K562 (cell line): ENCODE data around the gene MYO3B. TPM values are rescaled to one million over a fixed set of nuclear protein-coding genes. Genes with fewer than 3 reads are reported as not detected.

ENCODE experiments used
- ETV5 ChIP-seq: sonication (generic); formaldehyde crosslinking; IDR thresholded peaks from 2 replicates; pipeline ENCODE4 v1.4.0; 2020; ENCODE audit warnings: low read depth, mild to moderate bottlenecking, missing genetic modification reagents
- HDAC8 ChIP-seq: fragments of 450-650 bp; IDR thresholded peaks from 2 replicates; pipeline ENCODE4 v1.6.1; 2016; ENCODE audit warnings: mild to moderate bottlenecking, missing genetic modification characterization, moderate library complexity, missing compliant biosample characterization
- HNRNPH1 ChIP-seq: fragments of 200-400 bp; formaldehyde crosslinking; optimal IDR thresholded peaks from 2 replicates; pipeline ENCODE3; 2017; ENCODE audit warnings: low read depth, mild to moderate bottlenecking, low read length, moderate library complexity
- MEIS2 ChIP-seq: fragments of 450-650 bp; IDR thresholded peaks from 2 replicates; pipeline ENCODE4 v1.6.1; 2014; ENCODE audit warnings: mild to moderate bottlenecking; ENCODE audit not compliant: partially characterized antibody
- RAD51 ChIP-seq: fragments of 450-650 bp; IDR thresholded peaks from 2 replicates; pipeline ENCODE4 v1.7.1; 2016; ENCODE audit warnings: low read depth, mild to moderate bottlenecking, borderline replicate concordance
- ZNF282 ChIP-seq: sonication (generic); formaldehyde crosslinking; IDR thresholded peaks from 2 replicates; pipeline ENCODE4 v1.8.1; 2023; ENCODE audit warnings: missing genetic modification reagents
- polyA plus RNA-seq, 8 experiments: library from polyadenylated mRNA; depleted of rRNA in 4 of 8; stranded (reverse) in 5 of 8; unstranded in 3 of 8; fragments of >200 nt; fragmentation: Nextera tagmentation in 2 of 8; fragmentation: Illumina TruSeq in 1 of 8; extraction: Ambion mirVana in 2 of 8; extraction: Trizol in 1 of 8; gene quantifications; 2 replicates each; pipeline versions ENCODE4 v1.2.1 to v1.2.3, GENCODE V29; 2011 to 2014; ENCODE audit warnings: inconsistent platforms in 1 of 8, missing spikeins in 1 of 8
- total RNA-seq, 7 experiments: library from RNA; depleted of rRNA in 6 of 7; stranded (reverse); fragments of >200 nt in 6 of 7; fragmentation: Illumina TruSeq in 2 of 7; extraction: Trizol in 2 of 7; gene quantifications; 2 replicates each; pipeline versions ENCODE4 v1.2.1 to v1.2.3, GENCODE V29; 2011 to 2021; ENCODE audit warnings: low replicate concordance in 1 of 7
- TF ChIP-seq, protein P1 (sequence below): fragments of 450-650 bp; IDR thresholded peaks from 2 replicates; pipeline ENCODE4 v1.6.1; 2018; ENCODE audit not compliant: partially characterized antibody
- TF ChIP-seq, protein P2 (sequence below): fragments of 200-800 bp; sonication (Bioruptor generic); IDR thresholded peaks from 2 replicates; pipeline ENCODE4 v1.6.1; 2016; ENCODE audit warnings: missing genetic modification characterization, missing compliant biosample characterization
- TF ChIP-seq, protein P3 (sequence below): sonication (generic); formaldehyde crosslinking; IDR thresholded peaks from 2 replicates; pipeline ENCODE4 v1.8.1; 2023; ENCODE audit warnings: mild to moderate bottlenecking, missing genetic modification reagents
- TF ChIP-seq, protein P4 (sequence below): fragments of 450-650 bp; IDR thresholded peaks from 2 replicates; pipeline ENCODE4 v1.6.1; 2016

MYO3B gene
- total and polyA plus RNA-seq, 9 of the 15 experiments (the other 6 are each of a cell fraction or from before 2014, with no cell fraction given) = 2.7 to 6.5 (median 3.6) TPM

DNA sequence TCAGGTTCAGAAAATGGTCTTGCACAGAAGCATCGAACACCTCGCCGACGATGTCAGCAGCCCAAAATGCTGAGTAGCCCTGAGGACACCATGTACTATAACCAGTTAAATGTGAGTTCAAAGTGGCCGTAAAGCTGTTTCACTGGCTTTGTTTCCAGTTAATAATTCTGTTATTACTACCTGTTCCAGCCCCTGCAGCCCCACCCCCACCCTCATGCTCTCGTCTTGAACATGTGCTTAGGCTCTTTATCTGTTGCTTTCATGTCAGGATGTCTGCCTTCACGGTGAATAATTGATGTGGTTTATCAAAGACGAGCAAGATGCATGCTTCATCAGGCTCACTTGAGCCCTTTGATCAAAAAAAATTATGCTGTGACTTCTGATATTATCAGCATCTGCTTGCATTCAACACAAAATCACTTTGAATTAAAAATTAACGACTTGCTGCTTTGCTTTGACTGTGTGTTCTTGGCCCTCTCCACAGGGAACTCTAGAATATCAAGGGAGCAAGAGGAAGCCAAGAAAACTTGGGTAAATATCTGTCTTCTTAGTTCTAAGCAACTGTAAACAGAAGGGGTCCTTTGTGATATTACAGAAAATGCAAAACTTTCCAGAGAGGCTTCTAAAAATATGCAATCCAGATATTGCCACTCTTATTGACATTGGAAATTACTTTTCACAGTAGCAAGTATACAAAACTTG, 473.8 kb downstream of the MYO3B start (continued):
- TF ChIP-seq, protein P1, sequence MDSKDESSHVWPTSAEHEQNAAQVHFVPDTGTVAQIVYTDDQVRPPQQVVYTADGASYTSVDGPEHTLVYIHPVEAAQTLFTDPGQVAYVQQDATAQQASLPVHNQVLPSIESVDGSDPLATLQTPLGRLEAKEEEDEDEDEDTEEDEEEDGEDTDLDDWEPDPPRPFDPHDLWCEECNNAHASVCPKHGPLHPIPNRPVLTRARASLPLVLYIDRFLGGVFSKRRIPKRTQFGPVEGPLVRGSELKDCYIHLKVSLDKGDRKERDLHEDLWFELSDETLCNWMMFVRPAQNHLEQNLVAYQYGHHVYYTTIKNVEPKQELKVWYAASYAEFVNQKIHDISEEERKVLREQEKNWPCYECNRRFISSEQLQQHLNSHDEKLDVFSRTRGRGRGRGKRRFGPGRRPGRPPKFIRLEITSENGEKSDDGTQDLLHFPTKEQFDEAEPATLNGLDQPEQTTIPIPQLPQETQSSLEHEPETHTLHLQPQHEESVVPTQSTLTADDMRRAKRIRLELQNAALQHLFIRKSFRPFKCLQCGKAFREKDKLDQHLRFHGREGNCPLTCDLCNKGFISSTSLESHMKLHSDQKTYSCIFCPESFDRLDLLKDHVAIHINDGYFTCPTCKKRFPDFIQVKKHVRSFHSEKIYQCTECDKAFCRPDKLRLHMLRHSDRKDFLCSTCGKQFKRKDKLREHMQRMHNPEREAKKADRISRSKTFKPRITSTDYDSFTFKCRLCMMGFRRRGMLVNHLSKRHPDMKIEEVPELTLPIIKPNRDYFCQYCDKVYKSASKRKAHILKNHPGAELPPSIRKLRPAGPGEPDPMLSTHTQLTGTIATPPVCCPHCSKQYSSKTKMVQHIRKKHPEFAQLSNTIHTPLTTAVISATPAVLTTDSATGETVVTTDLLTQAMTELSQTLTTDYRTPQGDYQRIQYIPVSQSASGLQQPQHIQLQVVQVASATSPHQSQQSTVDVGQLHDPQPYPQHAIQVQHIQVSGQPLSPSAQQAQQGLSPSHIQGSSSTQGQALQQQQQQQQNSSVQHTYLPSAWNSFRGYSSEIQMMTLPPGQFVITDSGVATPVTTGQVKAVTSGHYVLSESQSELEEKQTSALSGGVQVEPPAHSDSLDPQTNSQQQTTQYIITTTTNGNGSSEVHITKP = no peak
- TF ChIP-seq, protein P2, sequence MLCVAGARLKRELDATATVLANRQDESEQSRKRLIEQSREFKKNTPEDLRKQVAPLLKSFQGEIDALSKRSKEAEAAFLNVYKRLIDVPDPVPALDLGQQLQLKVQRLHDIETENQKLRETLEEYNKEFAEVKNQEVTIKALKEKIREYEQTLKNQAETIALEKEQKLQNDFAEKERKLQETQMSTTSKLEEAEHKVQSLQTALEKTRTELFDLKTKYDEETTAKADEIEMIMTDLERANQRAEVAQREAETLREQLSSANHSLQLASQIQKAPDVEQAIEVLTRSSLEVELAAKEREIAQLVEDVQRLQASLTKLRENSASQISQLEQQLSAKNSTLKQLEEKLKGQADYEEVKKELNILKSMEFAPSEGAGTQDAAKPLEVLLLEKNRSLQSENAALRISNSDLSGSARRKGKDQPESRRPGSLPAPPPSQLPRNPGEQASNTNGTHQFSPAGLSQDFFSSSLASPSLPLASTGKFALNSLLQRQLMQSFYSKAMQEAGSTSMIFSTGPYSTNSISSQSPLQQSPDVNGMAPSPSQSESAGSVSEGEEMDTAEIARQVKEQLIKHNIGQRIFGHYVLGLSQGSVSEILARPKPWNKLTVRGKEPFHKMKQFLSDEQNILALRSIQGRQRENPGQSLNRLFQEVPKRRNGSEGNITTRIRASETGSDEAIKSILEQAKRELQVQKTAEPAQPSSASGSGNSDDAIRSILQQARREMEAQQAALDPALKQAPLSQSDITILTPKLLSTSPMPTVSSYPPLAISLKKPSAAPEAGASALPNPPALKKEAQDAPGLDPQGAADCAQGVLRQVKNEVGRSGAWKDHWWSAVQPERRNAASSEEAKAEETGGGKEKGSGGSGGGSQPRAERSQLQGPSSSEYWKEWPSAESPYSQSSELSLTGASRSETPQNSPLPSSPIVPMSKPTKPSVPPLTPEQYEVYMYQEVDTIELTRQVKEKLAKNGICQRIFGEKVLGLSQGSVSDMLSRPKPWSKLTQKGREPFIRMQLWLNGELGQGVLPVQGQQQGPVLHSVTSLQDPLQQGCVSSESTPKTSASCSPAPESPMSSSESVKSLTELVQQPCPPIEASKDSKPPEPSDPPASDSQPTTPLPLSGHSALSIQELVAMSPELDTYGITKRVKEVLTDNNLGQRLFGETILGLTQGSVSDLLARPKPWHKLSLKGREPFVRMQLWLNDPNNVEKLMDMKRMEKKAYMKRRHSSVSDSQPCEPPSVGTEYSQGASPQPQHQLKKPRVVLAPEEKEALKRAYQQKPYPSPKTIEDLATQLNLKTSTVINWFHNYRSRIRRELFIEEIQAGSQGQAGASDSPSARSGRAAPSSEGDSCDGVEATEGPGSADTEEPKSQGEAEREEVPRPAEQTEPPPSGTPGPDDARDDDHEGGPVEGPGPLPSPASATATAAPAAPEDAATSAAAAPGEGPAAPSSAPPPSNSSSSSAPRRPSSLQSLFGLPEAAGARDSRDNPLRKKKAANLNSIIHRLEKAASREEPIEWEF = no peak
- TF ChIP-seq HDAC8 (tag) (no peak), ZNF282 (no peak), RAD51 (no peak), HNRNPH1 (no peak), MEIS2 (peak; percentile 87), ETV5 (CRISPR knock-in tag) (no peak)
- TF ChIP-seq, protein P3, sequence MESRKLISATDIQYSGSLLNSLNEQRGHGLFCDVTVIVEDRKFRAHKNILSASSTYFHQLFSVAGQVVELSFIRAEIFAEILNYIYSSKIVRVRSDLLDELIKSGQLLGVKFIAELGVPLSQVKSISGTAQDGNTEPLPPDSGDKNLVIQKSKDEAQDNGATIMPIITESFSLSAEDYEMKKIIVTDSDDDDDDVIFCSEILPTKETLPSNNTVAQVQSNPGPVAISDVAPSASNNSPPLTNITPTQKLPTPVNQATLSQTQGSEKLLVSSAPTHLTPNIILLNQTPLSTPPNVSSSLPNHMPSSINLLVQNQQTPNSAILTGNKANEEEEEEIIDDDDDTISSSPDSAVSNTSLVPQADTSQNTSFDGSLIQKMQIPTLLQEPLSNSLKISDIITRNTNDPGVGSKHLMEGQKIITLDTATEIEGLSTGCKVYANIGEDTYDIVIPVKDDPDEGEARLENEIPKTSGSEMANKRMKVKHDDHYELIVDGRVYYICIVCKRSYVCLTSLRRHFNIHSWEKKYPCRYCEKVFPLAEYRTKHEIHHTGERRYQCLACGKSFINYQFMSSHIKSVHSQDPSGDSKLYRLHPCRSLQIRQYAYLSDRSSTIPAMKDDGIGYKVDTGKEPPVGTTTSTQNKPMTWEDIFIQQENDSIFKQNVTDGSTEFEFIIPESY = no peak
- TF ChIP-seq, protein P4, sequence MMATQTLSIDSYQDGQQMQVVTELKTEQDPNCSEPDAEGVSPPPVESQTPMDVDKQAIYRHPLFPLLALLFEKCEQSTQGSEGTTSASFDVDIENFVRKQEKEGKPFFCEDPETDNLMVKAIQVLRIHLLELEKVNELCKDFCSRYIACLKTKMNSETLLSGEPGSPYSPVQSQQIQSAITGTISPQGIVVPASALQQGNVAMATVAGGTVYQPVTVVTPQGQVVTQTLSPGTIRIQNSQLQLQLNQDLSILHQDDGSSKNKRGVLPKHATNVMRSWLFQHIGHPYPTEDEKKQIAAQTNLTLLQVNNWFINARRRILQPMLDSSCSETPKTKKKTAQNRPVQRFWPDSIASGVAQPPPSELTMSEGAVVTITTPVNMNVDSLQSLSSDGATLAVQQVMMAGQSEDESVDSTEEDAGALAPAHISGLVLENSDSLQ = peak; percentile 27; the same call in 1 of the 2 replicates
